ENCODE data around the gene PLLP.
"Not testable (repeated sequence)": the region's sequence is repeated elsewhere in the genome, so short reads cannot be mapped to it uniquely, and the experiment has no call there.

PLLP gene

DNA sequence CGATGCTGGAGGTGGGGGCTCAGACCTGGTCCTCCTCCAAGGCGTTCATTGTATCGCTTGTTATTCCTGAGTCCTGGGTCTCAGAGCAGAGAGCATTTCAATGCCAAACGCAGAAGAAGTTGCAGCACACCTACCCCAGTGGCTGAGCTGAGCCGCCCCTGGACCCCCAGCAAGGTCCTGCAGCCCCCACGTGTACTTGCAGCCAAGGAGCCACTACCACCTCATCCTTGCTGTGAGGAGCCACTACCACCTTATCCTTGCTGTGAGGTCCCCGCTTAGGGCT is 13.5 kb downstream of the PLLP start:
- no peak for DNase-seq

DNA sequence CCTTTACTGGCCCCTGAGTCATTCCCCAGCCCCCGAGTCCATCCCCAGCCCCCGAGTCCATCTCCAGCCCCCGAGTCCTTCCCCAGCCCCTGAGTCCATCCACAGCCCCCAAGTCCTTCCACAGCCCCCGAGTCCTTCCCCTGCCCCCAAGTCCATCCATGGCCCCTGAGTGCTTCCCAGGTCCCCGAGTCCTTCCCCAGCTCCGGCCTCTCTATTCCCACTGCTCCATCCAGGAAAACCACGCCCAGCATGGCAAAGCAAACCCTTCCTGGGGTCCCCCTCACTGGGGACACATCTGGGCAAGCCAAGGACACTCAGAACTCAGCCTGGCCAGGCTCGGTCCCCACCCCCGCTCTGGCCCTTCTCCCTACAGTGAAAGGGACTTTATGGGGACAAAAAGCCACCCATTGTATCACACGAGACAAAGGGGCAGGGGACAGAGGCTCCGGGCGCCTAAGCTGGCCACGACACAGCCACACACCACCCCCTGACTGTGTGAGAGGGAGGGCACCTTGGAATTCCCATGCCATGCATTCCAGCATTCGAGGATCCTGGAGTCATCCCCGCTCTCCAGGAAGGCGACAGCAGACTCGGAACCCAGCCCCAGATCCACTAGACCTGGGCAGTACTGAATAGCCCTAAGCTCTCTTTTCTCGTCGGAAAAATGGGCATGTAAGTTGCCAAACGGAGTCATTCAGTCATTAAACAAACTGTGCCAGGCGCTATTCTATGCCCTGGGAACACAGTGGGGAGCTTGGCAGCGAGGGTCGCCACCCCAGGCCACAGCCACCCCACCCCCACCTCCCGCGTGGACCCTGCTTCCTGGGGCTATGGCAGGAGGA is 14.0 kb downstream of the PLLP start:
- DNase-seq: no peak

- DNase-seq: no peak
These were observed 15.4 kb downstream of the PLLP start for GRCh38 chr16:57268804-57269800.

GRCh38 chr16:57267343-57267742 is 17.1 kb downstream of the PLLP start:
- not testable (repeated sequence) for DNase-seq

DNA sequence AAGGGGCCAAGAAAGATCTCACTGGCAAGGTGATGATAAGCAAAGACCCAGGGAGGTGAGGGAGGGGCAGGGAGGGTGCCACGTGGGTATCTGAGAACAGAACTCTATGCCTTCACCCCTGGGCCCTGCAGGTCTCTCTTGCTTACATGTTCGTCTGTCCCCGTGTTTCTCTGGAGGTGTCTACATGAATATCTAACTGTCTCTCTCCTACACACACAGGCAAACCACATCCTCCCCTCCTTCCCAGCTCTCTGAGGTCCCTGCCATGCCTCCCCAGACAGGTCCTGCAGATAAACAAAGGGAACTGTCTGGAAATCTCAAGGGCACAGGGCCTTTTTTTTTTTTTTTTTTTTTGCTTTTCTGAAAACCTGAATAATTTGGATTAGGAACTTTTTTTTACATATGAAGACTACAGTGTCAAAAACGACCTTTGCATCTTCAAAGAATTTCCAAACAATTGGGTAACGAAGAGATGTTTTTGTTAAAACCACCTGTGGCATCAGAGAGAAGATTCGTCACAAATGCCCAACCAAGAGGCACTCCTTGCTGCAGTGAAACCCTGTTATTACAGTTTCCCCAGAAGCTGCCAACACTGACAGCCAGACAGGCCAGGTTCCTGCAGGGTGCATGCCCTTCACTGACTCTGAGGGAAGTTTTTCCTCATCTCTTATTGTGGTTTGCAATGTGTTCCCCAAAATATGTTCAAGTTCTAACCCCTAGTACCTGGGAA is 17.8 kb downstream of the PLLP start:
- no peak for DNase-seq

DNA sequence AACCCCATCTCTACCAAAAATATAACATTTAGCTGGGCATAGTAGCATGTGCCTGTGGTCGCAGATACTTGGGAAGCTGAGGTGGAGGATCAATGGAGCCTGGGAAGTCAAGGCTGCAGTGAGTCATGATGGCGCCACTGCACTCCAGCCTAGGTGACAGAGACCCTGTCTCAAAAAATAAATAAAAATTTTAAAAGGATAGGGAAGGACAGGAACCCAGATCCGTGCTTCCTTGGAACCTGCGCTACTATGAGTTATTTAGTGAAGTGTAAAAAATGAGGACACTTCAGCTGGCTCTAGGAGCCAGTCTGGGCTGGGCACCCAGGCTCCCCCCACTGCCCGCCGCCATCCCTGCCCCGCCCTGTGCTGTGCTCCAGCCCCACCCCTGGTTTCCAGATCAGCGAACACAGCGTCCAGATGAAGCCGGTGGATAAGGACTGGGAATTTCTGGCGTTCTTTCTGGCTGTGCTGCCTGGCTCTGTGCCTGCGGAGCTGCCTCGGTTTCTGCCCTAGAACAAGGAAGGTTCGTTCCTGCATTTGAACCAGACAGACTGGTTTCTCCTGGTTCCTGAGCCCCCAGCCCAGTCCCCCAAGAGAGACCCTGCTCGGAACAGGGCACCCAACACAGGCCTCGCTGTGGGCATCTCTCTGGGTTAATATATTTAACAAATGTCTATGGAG is 18.5 kb downstream of the PLLP start:
- DNase-seq: no peak

DNA sequence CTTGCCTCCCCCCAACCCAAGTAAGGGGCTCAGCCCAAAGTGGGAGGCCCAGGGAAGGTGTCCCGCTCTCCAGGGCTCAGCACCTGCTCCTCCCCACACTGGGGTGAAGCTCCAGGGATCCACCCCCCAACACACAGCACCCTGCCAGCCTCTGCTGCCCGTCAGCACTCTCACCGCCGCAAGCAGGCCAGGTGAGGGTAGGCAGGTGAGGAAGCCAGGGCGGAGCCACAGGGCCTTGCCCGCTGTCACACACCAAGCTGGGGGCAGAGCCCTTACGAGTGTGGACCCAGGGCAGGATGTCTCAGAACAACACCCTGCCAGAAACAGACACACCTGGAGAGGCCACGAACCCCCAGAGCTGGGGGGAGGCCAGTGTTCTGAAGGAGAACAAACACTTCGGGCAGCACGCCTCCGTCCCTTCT is 19.5 kb downstream of the PLLP start:
- no peak for DNase-seq

DNA sequence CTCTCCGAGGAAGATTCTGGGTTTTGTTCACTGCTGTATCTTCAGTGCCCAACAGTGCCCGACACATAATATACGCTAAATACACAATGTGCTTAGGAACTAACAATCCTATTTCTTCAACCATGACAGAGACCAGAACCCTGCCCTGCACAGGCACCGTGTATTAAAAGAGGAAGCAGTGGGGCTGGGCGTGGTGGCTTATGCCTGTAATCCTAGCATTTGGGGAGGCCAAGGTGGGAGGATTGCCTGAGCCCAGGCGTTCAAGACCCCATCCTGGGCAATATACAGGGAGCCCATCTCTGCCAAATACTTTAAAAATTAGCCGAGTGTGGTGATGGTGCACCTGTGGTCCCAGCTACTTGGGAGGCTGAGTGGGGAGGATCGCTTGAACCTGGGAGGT is 20.1 kb downstream of the PLLP start:
- no peak for DNase-seq

DNA sequence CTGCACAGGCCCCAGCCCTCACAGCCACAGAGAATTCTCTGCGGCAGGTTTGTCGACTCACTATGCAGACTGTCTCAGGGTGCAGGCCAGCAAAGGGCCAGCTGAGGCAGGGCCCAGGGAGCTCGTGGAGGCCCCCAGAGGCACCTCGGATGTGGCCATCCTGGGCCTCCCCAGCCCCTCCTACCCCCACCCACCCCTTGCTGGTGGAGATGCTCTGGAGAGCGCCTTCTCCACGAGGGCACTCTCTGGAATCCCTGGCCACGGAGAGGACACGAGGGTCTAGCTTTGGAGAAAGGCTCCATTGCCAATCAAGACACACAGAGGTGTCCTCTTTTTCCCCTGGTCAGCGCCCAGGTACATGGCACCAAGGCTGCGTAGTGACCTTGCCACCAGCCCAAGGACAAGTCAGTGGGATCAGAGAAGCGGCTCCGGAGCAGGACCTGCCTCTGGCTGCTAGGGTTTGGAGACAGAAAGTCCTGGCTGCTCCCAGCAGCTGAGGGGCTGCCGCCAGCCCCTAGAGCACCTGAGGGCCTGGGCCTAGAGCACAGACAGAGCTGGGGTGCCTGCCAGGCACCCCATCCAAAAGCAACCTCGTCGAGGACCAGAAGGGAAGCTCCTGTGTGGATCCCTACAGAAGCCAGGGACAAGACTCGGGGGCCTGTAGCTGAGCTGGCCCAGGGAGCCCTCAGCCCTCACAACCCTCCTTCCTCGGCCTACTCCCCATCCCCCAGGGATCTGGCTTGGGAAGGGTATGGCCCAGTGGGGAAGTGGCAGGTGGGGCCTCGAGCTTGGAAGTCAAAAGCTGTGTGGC is 20.7 kb downstream of the PLLP start:
- no peak for DNase-seq

GRCh38 chr16:57262841-57263540 is 21.5 kb downstream of the PLLP start:
- no peak for DNase-seq

GRCh38 chr16:57261806-57262205 is 22.7 kb downstream of the PLLP start:
- no peak for DNase-seq

DNA sequence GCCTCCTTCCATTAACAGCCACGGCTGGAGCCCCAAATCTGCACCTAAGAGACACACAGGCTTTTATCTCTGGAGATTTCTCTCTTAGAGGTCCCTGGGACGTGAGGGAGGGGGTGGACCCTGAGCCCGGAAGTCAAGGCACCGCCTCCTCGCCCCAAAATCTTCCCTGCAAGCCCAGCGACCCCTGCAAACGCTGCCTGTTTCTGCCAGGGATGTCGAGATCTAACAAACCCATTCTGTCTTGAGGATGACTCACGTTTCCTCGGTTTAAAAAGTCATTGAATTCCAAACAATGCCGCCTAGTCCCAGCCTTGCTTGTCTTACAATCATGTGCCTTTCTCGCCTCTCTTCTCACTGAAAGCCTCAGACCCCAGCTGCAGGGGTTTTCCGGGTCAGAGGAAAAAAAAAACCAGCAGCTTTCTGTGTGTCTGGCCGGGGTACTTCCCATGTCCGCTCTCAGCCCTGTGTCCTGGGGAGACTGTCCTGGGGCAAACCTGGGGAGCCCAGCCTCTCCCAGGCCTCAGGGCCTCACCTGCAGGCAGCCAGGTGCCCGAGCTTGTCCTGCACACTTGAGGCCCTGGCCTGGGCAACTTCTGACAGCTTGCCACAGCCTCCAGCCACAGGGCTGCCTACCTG is 24.1 kb downstream of the PLLP start:
- no peak for DNase-seq

GRCh38 chr16:57258910-57259475 is 25.5 kb downstream of the PLLP start:
- DNase-seq: no peak

- no peak for DNase-seq
These were observed 26.1 kb downstream of the PLLP start for GRCh38 chr16:57258226-57258909.

- DNase-seq: no peak
These were observed 26.9 kb downstream of the PLLP start for GRCh38 chr16:57257455-57258070.

DNA sequence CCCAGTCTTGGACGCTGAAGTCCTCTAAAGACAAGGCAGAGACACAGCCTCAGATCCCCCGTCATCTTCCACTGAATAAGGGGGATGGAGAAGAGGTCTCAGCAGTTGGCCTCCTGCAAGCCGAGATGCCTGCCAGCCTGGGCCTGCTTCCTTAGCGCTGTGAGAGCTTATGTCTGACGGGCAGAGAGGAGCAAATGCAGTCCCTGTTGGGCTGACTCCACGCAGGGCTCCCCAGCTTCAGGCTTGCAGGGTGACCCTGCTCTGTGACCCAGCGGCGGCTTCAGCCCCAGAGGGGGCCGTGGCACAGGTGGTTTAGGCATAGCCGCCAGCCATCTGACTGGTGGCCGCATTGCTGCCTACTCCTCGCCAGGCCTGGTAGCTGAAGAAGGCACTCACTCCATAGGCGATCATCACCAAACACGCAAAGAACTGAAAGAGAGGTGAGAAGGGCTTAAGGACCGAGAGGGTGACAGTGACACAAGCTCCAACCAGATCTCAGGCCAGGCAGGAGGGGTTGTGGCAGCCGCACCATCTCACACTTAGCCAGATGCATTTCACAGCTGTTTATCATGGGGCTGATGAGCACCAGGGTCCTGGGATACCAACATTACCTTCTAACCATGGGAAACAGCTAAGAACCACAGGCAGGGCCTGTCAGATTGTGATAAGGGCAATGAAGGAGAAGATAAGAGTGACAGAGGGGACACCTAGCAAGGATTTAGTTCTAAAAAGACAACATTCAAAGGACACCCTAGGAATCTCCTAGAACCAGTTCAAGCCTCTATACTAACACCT is 27.7 kb downstream of the PLLP start:
- DNase-seq: no peak

GRCh38 chr16:57255686-57256415 is 28.6 kb downstream of the PLLP start:
- no peak for DNase-seq

DNA sequence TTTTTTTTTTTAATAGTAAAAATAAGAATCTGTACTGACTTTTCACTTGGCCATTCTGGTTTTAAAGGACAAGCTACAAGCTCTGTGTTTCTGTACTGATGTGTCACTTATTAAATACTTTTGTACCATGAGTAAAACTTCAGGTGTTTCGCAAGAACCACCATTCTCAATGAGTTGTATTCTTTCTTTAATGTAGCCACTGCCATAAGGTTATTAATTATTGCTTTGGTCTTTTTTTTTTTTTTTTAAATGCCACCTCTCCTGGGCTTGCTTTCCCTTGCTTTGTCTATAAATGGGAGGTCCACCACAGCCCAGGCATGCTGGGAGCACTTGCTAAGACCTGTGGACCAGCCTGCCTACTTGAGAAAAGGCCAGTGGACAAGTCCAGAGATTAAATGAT is 31.0 kb downstream of the PLLP start:
- no peak for DNase-seq

Data from activated gamma-delta T cell (primary cell).